Brain pericyte (primary cell): ENCODE measurements around the gene SLC29A3.
"Not testable (repeated sequence)": the region's sequence is repeated elsewhere in the genome, so short reads cannot be mapped to it uniquely, and the experiment has no call there.

ENCODE experiments used
- DNase-seq: peaks from one replicate; pipeline ENCODE4 v3.0.0-alpha.2; 2012; ENCODE audit warnings: low read depth, low spot score

SLC29A3 gene

DNA sequence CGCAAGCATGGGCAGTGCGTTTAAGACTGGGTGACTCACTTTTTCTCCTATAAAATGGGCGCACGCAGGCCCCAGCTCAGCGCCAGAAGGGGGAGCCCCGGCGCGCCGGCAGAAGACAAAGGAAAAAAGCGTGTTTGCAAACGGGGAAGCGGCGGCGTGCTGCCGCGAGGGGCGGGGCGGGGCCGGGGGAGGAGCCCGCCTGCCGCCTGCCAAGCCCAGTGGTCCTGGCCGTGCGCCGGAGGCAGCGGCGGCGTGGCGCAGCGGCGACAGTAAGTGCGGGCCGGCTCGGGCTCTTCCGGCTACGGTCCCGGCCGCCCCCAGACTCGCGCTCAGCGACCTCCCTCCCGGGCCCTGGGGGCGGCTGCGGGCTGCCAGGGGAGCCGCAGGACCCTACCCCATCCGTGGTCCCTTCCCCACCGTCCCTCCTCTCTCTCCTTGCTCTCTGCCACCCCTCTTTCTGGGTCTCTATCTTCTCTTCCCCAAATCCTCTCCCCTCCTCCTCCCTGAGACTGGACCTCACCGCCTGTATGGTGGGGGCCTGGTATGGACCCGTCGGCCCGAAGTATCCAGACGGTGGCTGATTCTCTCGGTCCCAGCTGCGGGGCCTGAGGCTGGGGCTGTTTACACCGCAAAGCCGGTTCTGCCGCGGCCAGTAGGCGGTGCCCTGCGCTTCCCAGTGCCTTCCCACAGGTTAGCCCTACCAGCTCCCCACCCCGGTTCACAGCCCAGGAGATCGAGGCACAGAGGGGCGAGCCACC is at the start of gene SLC29A3:
SLC29A3 (plus strand) TSS at position 218 of the 758 bp plus-strand sequence; CDS start at position 269, 51 bp downstream.
- DNase-seq = no peak

DNA sequence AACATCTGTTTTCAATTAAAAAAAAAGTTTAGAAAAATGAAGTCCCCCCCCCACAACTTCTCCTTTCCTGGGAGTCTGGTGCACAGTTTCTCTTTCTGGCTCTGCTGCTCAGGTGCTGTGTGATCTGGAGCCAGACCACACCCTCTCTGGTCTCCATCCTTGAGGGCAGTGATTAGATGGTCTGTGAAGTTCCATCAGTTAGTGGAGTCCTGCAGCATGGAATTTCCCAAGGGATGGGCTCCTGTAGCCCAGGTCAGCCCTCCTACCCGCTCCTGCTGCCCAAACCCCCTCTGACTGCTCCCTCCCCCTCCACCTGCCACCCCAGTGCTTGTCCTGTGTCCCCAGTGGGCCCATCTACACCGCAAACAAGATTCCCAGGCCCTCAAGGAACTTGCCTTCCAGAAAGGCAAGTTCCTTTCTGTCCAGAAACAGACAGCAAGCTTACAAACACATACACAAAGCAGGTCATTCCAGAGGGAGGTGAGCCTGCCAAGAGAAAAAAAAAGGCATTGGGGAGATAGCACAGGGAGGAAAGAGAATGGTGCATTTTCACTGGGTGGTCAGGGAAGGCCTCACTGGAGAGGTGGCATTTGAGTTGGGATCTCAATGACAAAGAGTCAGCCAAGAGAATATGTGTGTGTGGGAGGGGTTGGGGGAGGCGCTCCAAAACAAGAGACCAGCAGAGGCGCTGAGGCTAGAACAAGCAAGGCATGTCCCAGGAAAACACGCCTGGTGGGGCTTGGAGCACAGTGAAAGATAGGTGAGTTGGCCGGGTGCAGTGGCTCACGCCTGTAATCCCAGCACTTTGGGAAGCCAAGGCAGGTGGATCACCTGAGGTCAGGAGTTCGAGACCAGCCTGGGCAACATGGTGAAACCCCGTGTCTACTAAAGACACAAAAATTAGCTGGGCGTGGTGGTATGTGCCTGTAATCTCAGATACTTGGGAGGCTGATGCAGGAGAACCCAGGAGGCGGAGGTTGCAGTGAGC is 49.5 kb upstream of the SLC29A3 start:
- no peak for DNase-seq

DNA sequence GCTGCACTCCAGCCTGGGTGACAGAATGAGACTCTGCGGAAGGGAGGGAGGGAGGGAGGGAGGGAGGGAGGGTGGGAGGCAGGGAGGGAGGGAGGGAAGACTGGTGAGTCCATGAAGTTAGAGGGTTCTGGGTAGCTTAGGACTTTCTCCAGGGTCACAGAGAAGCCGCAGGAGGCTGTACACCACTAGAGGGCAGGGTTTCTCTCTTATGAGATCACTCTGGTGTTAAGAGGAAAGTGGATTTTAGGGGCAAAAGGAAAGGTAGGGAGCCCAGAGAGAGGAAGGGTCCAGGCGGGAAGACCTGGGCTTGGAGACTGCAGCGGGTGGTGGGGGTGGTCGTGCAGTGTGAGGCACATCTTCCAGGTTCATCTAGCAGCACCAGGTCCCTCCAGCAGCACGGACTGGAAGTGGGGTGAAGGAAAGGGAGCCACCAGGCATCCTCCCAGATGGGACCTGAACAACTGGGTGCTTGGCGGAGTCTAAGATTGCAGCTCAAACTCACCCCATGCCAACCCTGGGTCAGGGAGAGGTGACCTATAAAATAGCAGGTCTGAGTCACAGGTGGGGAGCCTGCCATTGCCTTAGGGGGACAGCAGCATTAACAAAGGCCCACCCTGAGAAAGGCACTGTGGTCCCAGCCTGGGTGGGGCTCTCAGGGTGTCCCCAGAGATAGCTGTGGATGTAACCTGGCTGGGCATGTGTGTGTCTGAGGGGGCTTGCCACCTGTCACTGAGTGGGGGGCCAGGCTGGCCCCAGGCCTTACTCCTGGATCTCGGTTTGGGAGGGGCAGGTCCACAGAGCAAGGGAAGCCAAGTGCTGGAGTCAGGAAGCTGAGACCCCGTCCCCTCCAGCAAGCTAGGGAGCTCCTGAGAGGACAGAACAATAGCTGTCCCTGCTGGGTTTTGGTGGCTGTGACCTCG is 48.5 kb upstream of the SLC29A3 start:
- no peak for DNase-seq

DNA sequence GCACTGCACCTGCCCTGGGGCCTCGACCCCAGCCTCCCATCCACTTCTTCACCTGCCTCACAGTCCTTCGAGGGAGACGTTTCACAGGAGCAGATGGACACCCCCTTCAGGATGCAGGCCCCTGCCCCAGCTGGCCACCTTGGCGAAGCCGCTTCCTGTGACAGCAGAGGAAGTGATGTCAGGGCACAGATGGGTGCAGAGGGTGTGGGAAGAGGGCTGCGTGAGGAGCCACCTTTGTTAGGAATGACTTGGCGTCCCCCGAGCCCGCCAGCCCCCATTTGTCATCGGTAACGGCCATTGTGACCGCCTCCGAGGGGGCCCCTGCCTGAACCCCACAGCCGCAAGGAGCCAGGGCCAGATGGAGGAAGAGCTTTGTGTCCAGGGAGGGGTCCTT is 47.4 kb upstream of the SLC29A3 start:
- no peak for DNase-seq

DNA sequence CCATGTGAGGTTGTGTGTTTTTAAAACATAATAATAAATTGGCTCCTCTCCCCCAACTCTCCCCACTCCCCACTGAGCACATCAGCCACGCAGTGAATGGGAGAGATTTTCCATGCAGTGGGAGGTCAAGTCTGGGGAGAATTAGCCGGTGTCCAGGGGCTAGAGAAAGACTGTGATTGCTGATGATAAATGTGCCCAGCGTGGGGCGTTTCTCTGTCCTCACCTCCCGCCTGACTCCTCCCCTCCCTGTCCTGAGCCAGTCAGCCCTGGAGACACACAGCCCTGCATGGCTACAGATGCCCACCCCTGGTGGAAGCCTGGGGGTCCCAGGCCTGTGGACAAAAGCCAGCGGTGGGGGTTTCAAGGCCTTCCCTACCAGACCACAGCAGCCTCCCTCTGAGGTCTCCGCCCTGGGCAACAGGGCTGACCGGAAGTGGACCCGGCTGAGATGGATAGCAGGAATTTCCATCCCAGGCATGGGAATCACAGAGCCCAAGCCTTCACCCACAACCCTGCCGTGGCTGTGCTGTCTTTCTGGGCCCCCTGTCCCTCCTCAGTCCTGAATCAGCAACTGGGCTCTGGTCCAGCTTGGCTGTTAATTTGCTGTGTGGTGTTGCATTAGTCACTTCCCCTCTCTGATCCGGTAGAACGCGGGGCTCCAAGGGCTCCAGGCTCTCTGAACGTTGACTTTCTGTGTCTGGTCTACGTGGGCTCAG is 46.8 kb upstream of the SLC29A3 start:
- no peak for DNase-seq

DNA sequence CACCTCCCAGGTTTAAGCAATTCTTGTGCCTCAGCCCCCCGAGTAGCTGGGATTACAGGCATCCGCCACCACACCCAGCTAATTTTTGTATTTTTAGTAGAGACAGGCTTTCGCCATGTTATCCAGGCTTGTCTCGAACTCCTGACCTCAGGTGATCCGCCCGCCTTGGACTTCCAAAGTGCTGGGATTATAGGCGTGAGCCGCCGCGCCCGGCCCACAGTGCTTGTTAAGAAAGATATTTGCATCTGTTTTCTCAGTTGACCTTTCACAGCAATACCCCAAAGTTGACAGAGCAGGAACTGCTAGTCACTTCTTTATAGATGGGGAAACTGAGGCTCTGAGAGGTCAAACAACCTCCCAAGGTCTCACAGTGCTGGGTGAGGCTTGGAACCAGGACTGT is 46.1 kb upstream of the SLC29A3 start:
- DNase-seq = not testable (repeated sequence)

DNA sequence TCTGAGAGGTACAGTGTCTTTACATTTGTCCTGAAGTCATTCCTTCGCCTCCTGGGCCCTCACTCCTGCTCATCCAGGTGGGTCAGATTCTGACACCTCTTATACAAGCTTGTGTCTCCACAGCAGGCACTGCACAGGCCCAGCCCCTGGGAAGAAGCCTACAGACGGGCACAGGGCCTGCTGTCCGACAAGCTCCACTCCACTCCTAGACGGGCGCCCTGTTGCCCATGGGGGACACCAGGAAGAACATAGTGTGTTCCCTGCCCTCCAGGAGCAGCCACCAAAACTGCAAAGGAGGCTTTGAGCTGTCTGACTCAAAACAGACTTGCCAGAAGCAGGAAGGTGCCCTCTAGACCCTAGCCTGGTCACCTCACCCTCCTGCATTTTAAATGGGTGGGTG is 45.6 kb upstream of the SLC29A3 start:
- no peak for DNase-seq

DNA sequence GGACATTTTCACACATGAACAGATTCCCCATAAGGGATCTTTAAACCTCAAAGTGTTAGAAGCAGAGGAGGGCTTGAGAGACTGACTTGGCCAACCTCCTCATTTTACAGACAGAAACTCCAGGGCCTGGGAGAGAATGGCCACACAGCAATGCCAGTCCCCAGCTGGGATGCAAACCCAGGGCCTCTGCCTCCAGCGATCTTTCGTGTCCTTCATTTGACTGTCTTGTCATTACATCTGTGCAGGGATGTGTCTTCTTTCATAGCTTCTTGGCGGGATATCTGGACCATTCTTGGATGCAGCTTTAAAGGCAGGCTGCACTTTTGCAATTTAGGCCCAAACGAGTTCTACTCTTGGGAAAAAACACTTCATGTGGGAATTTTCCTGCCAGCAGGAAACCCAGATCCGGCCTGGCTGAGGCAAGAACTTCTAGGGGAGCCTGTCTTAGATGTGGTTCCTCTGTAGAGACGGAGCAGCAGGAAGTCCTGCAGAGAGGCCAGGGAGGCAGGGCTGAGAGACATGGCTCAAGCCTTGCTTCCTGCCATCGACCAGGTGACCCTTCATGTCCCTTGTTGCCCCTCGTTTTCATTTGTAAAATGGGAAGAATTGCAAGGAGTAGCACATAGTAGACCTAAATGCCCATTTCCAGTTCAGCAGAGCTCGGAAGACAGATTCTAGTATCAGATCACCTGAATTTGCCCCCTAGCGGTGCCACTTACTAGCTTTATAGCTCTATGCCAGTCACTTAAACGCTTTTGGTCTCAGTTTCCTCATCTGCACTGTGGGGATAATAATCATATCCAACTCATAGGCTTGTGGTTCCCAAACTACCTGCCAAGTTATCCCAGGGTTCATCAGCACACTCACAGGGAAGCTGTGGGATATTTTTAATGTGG is 43.9 kb upstream of the SLC29A3 start:
- DNase-seq = peak; percentile 24

DNA sequence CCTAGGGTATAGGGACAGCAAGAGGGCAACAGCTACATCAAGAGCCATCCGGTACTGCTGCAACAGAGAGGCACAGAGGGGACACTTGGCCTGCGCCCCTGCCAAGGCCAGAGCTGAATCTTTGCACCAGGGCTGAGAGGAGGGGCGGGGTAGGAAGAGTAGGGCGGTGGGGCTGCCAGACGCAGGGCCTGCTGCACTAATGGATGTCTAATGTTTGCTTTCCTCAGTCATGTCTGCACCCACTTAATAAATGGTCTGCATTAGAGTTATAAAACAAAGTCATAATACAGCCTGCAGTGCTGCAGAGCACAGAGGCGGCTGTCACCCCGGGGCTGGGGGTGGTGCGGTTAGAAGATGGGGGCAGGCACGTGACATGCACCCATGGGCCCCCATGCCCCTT is 42.2 kb upstream of the SLC29A3 start:
- DNase-seq = no peak

DNA sequence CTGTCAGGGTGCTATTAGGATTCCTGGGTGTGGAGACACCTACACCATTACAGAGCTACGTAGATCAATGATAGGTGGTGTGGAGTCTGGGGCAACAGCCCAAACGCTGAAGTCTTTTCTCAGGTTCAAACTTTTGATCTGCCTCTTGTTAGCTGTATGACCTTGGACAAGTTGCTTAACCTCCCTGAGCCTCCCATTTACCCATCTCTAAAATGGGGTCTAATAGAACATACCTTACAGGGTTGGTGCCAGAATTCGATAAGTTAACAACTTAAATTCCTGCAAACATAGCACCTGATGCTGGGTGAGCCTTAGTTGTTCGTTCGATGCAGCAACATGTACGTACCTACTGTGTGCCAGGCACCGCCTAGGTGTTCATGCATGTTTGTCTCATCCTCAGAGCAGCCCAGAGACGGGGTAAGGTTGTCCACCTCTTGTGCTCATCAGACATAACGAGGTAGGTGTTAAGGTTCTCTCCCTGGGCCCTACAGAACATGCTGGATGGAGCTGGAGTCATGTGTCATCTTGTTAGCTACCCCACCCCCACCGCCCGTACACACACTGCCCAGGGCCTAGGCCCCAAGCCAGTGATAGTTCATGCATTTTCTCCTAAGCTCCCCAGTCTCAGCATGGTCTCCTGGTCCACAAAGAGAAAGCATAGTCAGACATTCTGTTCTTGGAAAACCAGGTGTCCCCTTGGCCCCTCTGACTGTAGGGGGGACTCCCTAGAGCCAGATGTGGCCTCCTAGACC is 41.0 kb upstream of the SLC29A3 start:
- no peak for DNase-seq

DNA sequence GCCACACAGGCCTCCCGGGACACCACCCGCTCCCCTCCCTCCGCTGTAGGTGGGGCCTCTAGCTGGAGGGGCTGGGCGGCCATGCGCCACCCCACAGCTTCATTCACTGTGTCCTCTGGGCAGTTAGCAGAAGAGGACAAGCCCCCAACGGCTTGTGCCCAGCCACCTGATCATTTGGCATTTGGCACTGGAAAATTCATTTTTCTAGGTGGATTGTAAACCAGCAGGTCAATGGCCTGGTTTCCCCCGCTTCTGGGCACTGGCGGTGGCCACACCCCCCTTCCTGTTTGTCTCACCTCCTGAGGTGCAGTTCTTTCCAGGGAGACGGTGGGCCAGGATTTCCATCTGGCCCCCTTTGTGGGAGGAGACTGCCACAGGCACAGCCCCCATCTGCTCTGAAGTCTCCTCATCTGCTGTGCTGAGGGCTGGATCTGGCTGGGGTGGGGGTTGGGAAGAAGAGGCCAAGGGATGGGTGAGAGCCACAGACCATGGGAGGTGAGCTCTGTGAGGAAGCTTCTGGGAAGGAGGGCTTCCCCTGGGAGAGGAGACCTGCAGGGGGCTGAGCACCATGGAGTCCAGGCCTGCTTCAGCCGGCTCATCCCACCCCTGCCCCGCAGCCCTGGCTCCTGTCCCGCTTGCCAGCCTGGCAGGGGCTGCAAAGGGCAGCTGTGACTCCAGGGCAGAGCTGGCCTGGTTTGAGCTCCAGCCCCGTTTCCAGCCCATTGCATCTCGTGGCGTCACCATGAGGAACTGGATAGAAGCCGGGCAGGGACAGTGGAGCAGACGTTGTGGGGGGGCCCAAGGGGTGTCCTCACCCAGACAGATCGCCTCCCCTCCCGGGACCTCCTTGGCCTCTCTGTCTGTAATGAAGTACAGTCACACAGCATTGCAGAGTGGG is 40.1 kb upstream of the SLC29A3 start:
- DNase-seq = no peak

DNA sequence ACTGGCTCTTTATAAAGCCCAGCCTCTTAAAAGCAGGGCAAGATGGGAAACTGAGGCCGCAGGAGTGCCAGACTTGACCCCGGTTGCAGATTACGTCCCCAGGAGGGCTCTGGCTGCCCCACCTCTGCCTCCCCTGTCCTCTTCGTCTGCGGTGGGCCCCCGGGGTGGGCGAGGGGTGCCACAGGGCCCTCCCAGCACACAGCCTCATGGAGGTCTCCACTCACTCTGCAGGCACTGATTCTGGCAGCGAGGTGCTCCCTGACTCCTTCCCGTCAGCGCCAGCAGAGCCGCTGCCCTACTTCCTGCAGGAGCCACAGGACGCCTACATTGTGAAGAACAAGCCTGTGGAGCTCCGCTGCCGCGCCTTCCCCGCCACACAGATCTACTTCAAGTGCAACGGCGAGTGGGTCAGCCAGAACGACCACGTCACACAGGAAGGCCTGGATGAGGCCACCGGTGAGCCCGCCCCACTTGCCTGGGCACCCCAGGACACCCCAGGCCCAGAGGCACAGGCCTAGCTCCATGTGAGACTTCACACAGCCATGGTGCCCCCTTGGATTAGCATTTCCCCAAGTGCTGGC is 39.4 kb upstream of the SLC29A3 start:
- no peak for DNase-seq

DNA sequence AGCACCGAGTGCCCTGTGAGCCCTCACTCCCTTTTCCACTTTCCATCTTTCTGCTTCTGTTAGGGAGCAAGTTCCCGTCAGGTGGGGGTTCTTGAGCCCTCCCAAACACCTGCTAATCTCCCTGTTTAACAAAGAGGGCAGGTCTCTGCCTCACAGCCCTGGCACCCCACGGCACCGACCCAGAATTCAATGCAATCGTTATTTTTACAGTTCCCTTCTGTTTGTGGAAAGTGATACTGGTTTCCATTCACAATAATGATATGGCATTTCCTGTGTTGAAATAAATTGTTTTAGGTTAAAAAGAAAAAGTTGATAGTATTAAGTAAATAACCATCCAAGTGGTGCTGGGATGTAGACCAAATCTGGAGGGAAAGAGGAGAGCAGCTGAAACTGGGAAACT is 38.8 kb upstream of the SLC29A3 start:
- no peak for DNase-seq

DNA sequence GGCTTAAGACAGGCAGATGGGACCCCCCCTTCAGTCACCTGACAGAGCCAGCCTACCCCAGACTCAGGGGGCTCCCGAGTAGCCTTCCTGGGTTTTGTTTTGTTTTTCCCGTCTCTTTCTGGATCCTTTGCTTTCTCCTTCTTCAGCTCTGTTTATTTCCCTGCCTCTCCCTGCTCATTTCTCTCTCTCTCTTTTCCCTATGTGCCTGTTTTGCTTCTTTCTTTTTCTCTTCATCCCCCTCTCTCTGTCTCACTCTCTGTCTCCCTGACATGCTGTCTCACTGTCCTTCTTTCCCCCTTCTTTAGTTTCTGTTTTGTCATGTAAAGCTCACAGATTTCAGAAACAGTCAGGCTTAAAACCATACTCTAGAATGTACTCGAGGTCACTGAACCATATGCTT is 38.2 kb upstream of the SLC29A3 start:
- DNase-seq = no peak

DNA sequence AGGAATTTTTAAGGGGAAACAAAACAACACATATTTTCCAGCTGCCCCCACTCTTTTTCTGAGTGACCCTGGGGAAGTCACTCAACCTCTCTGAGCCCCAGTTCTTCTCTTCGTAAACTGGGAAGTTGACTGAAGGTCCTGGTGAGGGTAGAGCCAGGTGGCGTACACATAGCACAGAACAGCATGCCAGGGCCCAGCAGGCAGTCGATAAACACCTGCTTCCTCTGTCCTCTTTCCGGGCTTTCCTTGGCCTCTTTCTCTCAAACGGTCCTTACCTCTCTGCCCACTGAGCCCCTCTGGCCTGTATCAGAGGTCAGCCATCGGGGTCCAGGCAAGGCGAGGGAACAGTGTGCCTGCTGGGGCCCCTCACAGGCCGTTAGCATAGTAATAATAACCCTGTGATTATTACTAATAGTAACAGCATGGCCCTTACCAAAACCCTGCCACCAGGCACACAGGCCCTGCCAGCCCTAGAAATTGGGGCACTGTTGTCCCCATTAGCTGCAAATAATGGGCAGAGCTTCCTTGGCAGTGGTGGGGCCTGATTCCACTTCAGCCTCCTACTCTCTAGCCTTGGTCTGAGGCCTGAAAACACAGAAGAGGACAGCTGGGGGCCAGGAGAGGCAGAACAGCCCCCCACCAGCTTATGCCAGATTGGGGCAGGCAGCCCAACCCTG is 37.3 kb upstream of the SLC29A3 start:
- DNase-seq = no peak

DNA sequence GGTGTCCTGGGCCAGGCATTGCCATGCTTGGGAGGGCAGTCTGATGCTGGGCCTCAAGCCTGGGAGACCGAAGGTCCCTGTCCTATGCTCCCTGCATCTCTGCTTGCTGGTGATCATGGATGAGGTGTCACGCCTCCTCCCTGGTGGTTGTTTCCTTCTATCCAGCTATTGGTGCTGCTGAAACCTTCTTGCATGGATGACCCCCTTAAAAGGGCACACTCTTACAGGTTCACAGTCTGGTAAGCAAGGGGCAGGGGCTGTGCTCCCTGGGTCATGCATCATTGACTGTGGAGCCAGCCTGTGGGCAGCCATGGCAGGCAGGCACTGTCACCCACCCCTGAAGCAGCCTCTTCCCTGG is 36.8 kb upstream of the SLC29A3 start:
- DNase-seq = no peak

DNA sequence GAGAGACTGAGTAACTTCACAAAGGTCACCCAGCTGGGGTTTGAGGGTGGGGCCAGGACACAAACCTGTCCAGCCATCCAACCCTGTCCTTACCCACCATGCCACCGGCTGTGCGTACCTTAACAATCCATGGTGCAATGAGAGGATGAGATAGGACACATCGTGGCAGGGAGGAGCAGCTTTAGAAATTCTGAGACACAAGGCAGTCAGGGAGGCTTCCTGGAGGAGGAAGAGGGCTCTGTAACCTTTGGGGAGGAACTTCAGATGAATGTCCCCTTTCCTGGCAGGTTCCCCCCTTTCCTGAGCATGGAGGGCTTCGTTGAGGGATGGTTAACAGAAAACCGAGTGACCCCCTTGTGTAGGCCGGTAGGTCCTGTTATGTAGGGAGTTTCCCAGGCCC is 35.6 kb upstream of the SLC29A3 start:
- no peak for DNase-seq
